GM12878 (cell line): ENCODE data around the gene ZKSCAN8. TPM values are rescaled to one million over a fixed set of nuclear protein-coding genes. Genes with fewer than 3 reads are reported as not detected.

Source experiments
- ATAC-seq: fragments of 200-7000 bp; cut with Tn5 transposase; 3 replicates; pipeline ENCODE4 v1.9.1; 2020; ENCODE audit warnings: mild to moderate bottlenecking, moderate library complexity
- BruUV-seq: library from RNA; stranded (reverse); fragments of 400-500 nt; replicated peaks from 2 replicates; lab custom pipeline; 2021; lab: Mats Ljungman, UMichigan
- CTCF ChIA-PET: fragments of 300-600 bp; sonication (Branson Sonifier 250); formaldehyde crosslinking; extraction: SDS; loops from one replicate; lab custom pipeline; 2021; ENCODE audit warnings: inconsistent platforms; lab: Yijun Ruan, JAX
- POLR2A ChIA-PET: fragments of 350-600 bp; formaldehyde crosslinking; extraction: SDS; loops from one replicate; lab custom pipeline; 2021; ENCODE audit warnings: inconsistent platforms; lab: Charles Lee
- RAD21 ChIA-PET: fragments of 300-600 bp; sonication (Branson Sonifier 250); formaldehyde crosslinking; loops from one replicate; lab custom pipeline; 2023; ENCODE audit warnings: antibody characterized with exemption; ENCODE audit not compliant: unreplicated experiment; lab: Charles Lee
- SMC1A ChIA-PET: fragments of 300-600 bp; sonication (Branson Sonifier 250); formaldehyde crosslinking; loops from one replicate; lab custom pipeline; 2023; ENCODE audit not compliant: unreplicated experiment, uncharacterized antibody; lab: Charles Lee
- DNase-seq: peaks from one replicate; pipeline ENCODE4 v3.0.0-alpha.2; 2011; ENCODE audit warnings: low read depth, low spot score
- FAIRE-seq: peaks from 3 replicates; lab custom pipeline; 2011; peaks lifted over from hg19 to GRCh38; lab: Jason Lieb, UNC
- H2AFZ ChIP-seq: 2 replicates; pipeline ENCODE4 v1.6.0; 2011; ENCODE audit warnings: low read depth, low read length, control low read depth; ENCODE audit not compliant: control insufficient read depth
- H3K27ac ChIP-seq: 2 replicates; pipeline ENCODE4 v1.5.1; 2011; ENCODE audit warnings: control low read depth; ENCODE audit not compliant: control insufficient read depth, insufficient read depth
- H3K27me3 ChIP-seq, 2 experiments: replicated peaks in 1 of 2; 2 replicates each; pipeline versions ENCODE4 v1.6.0 to v1.6.1; 2011; ENCODE audit warnings: low read length in 1 of 2; ENCODE audit not compliant: control insufficient read depth in 2 of 2, insufficient read depth in 2 of 2
- H3K36me3 ChIP-seq, 2 experiments: 2 replicates each; pipeline ENCODE4 v1.5.1; 2011; ENCODE audit warnings: low read length in 1 of 2; ENCODE audit not compliant: control insufficient read depth in 2 of 2, insufficient read depth in 2 of 2
- H3K4me1 ChIP-seq: 2 replicates; pipeline ENCODE4 v1.6.1; 2011; ENCODE audit warnings: mild to moderate bottlenecking, low read length, moderate library complexity, mixed read lengths; ENCODE audit not compliant: control insufficient read depth, insufficient read depth
- H3K4me2 ChIP-seq: 2 replicates; pipeline ENCODE4 v1.6.0; 2011; ENCODE audit warnings: control low read depth; ENCODE audit not compliant: control insufficient read depth, insufficient read depth
- H3K4me3 ChIP-seq: fragments of 200-600 bp; sonication (generic); 2 replicates; pipeline ENCODE4 v1.5.1; 2016
- H3K79me2 ChIP-seq: 2 replicates; pipeline ENCODE4 v1.6.0; 2011; ENCODE audit warnings: low read length; ENCODE audit not compliant: control insufficient read depth, insufficient read depth
- H3K9ac ChIP-seq: 2 replicates; pipeline ENCODE4 v1.8.0; 2011; ENCODE audit warnings: low read length, control low read depth, mixed read lengths; ENCODE audit not compliant: control insufficient read depth, insufficient read depth
- H3K9me3 ChIP-seq: replicated peaks from 3 replicates; pipeline ENCODE4 v1.5.1; 2011; ENCODE audit warnings: mild to moderate bottlenecking, low read length; ENCODE audit not compliant: control insufficient read depth, insufficient read depth
- H4K20me1 ChIP-seq: 2 replicates; pipeline ENCODE4 v1.6.0; 2011; ENCODE audit not compliant: control insufficient read depth, insufficient read depth
- E4F1 ChIP-seq: fragments of 450-650 bp; IDR thresholded peaks from 2 replicates; pipeline ENCODE4 v1.6.1; 2018; ENCODE audit warnings: borderline replicate concordance, mild to moderate bottlenecking; ENCODE audit not compliant: partially characterized antibody
- EED ChIP-seq: sonication (generic); IDR thresholded peaks from 2 replicates; pipeline ENCODE4 v1.6.1; 2016; ENCODE audit warnings: antibody characterized with exemption, low read depth
- MYB ChIP-seq: fragments of 150-350 bp; IDR thresholded peaks from 2 replicates; pipeline ENCODE4 v1.6.1; 2014; ENCODE audit warnings: mild to moderate bottlenecking, low read depth, low read length, borderline replicate concordance
- MYC ChIP-seq: IDR thresholded peaks from 2 replicates; pipeline ENCODE4 v1.6.1; 2011; ENCODE audit warnings: mild to moderate bottlenecking, low read length, moderate library complexity, inconsistent platforms; ENCODE audit not compliant: insufficient read depth, insufficient replicate concordance, insufficient read length, severe bottlenecking
- SP1 ChIP-seq: IDR thresholded peaks from one replicate; pipeline ENCODE4 v1.6.1; 2011; ENCODE audit warnings: low read depth, low read length
- SUZ12 ChIP-seq: fragments of 200-600 bp; sonication (generic); IDR thresholded peaks from one replicate; pipeline ENCODE4 v1.6.1; 2018; ENCODE audit warnings: antibody characterized with exemption, mild to moderate bottlenecking; ENCODE audit not compliant: unreplicated experiment
- TAF1 ChIP-seq: IDR thresholded peaks from 2 replicates; pipeline ENCODE4 v1.6.1; 2011; ENCODE audit warnings: mild to moderate bottlenecking, low read depth, low read length, borderline replicate concordance
- WGBS: methylation state at CpG from one replicate; pipeline ENCODE4 v1.1.6; 2016; ENCODE audit warnings: low lambda C conversion rate; ENCODE audit not compliant: insufficient replicate concordance, insufficient coverage; ENCODE audit errors: missing lambda C conversion rate; 5-methylcytosine and 5-hydroxymethylcytosine counted together
- in situ Hi-C: fragments of 300-500 bp; cut with MboI; formaldehyde crosslinking; loops from 9 replicates; pipeline ENCODE4 v1.14.3; 2018; ENCODE audit warnings: mixed read lengths
- intact Hi-C: fragments of 100-400 bp; cut with micrococcal nuclease; formaldehyde crosslinking; loops from one replicate; pipeline ENCODE4 v1.14.2; 2022; ENCODE audit not compliant: unreplicated experiment
- polyA plus RNA-seq, 11 experiments: library from polyadenylated mRNA; depleted of rRNA in 4 of 11; unstranded in 6 of 11; stranded (reverse) in 5 of 11; fragments of >200 nt; fragmentation: Nextera tagmentation in 4 of 11; fragmentation: Illumina TruSeq in 1 of 11; extraction: Ambion mirVana in 4 of 11; extraction: Trizol in 1 of 11; gene quantifications; 1 replicate in 1 of 11; 2 replicates in 10 of 11; pipeline versions ENCODE4 v1.2.1 to v1.2.3, GENCODE V29; 2011 to 2016; ENCODE audit warnings: inconsistent platforms in 2 of 11, missing spikeins in 2 of 11, low read depth in 1 of 11
- total RNA-seq, 4 experiments: library from RNA; depleted of rRNA in 3 of 4; stranded (reverse); fragments of >200 nt in 3 of 4; fragmentation: Illumina TruSeq in 1 of 4; extraction: Trizol in 1 of 4; gene quantifications; 2 replicates each; pipeline versions ENCODE4 v1.2.1 to v1.2.3, GENCODE V29; 2013 to 2021
- TF ChIP-seq, protein P1 (sequence below): IDR thresholded peaks from 2 replicates; pipeline ENCODE4 v1.6.1; 2012; ENCODE audit warnings: mild to moderate bottlenecking, low read depth, low read length
- TF ChIP-seq, protein P2 (sequence below): fragments of 450-650 bp; IDR thresholded peaks from 2 replicates; pipeline ENCODE4 v1.6.1; 2017; ENCODE audit warnings: mild to moderate bottlenecking, moderate library complexity

The ZKSCAN8 gene
- total and polyA plus RNA-seq, 10 of the 15 experiments (the other 5 are each of a cell fraction or from before 2014, with no cell fraction given) = 1.0 to 17.9 (median 8.7) TPM

DNA sequence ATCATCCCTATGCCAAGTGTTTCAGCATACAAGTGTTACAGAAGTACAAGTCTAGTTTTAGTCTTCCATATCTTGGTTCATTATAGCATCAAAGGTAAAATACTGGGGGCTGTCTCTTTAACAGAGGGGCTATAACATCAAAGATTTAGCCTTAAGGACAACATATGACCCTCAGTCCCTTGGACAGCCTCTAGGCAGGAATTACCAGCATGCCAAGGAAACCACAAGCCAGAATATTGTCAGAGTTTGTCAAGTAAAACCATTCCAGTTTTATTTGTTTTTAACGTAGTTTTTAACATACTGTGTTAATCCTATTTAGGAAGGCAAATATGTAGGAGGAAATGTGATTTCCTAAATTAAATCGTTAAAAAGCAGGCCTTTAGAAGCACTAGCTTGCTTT lies 18.6 kb downstream of the ZKSCAN8 start:
- FAIRE-seq = no peak
- no TSS peak for BruUV-seq
- SMC1A ChIA-PET = no interaction called here

More for the DNA sequence above, 18.6 kb downstream of the ZKSCAN8 start:
- H3K79me2 ChIP-seq = no peaks in the 10 kb centered on the region
- no peak overlapping the region for H3K9ac ChIP-seq
- H2AFZ ChIP-seq = no peak overlapping the region
- H3K27me3 ChIP-seq = no peaks in the 10 kb centered on the region
- no peaks in the 10 kb centered on the region for H3K4me1 ChIP-seq
- H3K9me3 ChIP-seq = peaks cover 1% of the 10 kb centered on the region; the same call in 2 of the 3 replicates
- RAD21 ChIA-PET = no interaction called here
- ATAC-seq (no peak), DNase-seq (no peak)
- POLR2A ChIA-PET = no interaction called here
- intact Hi-C loops = no loop called here
- H4K20me1 ChIP-seq = no peaks in the 10 kb centered on the region
- no peak overlapping the region for H3K4me3 ChIP-seq
- WGBS = 81% methylated on average over 2 of the region's 2 CpGs
- TF ChIP-seq MYC (no peak), E4F1 (no peak), TAF1 (no peak), EED (no peak), SP1 (no peak), MYB (no peak), SUZ12 (no peak)
- TF ChIP-seq, protein P1, sequence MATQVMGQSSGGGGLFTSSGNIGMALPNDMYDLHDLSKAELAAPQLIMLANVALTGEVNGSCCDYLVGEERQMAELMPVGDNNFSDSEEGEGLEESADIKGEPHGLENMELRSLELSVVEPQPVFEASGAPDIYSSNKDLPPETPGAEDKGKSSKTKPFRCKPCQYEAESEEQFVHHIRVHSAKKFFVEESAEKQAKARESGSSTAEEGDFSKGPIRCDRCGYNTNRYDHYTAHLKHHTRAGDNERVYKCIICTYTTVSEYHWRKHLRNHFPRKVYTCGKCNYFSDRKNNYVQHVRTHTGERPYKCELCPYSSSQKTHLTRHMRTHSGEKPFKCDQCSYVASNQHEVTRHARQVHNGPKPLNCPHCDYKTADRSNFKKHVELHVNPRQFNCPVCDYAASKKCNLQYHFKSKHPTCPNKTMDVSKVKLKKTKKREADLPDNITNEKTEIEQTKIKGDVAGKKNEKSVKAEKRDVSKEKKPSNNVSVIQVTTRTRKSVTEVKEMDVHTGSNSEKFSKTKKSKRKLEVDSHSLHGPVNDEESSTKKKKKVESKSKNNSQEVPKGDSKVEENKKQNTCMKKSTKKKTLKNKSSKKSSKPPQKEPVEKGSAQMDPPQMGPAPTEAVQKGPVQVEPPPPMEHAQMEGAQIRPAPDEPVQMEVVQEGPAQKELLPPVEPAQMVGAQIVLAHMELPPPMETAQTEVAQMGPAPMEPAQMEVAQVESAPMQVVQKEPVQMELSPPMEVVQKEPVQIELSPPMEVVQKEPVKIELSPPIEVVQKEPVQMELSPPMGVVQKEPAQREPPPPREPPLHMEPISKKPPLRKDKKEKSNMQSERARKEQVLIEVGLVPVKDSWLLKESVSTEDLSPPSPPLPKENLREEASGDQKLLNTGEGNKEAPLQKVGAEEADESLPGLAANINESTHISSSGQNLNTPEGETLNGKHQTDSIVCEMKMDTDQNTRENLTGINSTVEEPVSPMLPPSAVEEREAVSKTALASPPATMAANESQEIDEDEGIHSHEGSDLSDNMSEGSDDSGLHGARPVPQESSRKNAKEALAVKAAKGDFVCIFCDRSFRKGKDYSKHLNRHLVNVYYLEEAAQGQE = no peak
- TF ChIP-seq, protein P2, sequence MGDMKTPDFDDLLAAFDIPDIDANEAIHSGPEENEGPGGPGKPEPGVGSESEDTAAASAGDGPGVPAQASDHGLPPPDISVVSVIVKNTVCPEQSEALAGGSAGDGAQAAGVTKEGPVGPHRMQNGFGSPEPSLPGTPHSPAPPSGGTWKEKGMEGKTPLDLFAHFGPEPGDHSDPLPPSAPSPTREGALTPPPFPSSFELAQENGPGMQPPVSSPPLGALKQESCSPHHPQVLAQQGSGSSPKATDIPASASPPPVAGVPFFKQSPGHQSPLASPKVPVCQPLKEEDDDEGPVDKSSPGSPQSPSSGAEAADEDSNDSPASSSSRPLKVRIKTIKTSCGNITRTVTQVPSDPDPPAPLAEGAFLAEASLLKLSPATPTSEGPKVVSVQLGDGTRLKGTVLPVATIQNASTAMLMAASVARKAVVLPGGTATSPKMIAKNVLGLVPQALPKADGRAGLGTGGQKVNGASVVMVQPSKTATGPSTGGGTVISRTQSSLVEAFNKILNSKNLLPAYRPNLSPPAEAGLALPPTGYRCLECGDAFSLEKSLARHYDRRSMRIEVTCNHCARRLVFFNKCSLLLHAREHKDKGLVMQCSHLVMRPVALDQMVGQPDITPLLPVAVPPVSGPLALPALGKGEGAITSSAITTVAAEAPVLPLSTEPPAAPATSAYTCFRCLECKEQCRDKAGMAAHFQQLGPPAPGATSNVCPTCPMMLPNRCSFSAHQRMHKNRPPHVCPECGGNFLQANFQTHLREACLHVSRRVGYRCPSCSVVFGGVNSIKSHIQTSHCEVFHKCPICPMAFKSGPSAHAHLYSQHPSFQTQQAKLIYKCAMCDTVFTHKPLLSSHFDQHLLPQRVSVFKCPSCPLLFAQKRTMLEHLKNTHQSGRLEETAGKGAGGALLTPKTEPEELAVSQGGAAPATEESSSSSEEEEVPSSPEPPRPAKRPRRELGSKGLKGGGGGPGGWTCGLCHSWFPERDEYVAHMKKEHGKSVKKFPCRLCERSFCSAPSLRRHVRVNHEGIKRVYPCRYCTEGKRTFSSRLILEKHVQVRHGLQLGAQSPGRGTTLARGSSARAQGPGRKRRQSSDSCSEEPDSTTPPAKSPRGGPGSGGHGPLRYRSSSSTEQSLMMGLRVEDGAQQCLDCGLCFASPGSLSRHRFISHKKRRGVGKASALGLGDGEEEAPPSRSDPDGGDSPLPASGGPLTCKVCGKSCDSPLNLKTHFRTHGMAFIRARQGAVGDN = no peak
- no peak overlapping the region for H3K4me2 ChIP-seq
- H3K36me3 ChIP-seq = peaks cover 0 to 1% of the 10 kb centered on the region in 2 experiments; a peak in 1 of 4 replicates
- in situ Hi-C loops = no loop called here
- CTCF ChIA-PET = no interaction called here
- no peak overlapping the region for H3K27ac ChIP-seq
